Neural cell (in vitro differentiated cells): ENCODE measurements around the gene ITLN2.
A peak's percentile ranks its signal among the peaks of the same experiment; 100 is the strongest.

Experiments
- EZH2 ChIP-seq: fragments of 200-600, 300-800 bp; shearing (Covaris generic), sonication (generic); IDR thresholded peaks from 2 replicates; pipeline ENCODE4 v1.6.1; 2014; ENCODE audit warnings: antibody characterized with exemption, low read length, borderline replicate concordance, mild to moderate bottlenecking; ENCODE audit not compliant: insufficient read depth, poor library complexity, severe bottlenecking
- POLR2AphosphoS5 ChIP-seq: IDR thresholded peaks from 2 replicates; pipeline ENCODE4 v1.6.1; 2012
- SMC3 ChIP-seq: fragments of 450-650 bp; conservative IDR thresholded peaks from 2 replicates; pipeline ENCODE4 v1.6.1; 2014; ENCODE audit warnings: antibody characterized with exemption, mild to moderate bottlenecking, moderate library complexity; ENCODE audit not compliant: poor library complexity
- TF ChIP-seq, protein P1 (sequence below): fragments of 450-650 bp; IDR thresholded peaks from 2 replicates; pipeline ENCODE4 v1.5.1; 2014; ENCODE audit warnings: antibody characterized with exemption, mild to moderate bottlenecking, moderate library complexity; ENCODE audit not compliant: poor library complexity, severe bottlenecking
- TF ChIP-seq, protein P2 (sequence below): IDR thresholded peaks from 2 replicates; pipeline ENCODE4 v1.6.1; 2012; ENCODE audit warnings: borderline replicate concordance

DNA sequence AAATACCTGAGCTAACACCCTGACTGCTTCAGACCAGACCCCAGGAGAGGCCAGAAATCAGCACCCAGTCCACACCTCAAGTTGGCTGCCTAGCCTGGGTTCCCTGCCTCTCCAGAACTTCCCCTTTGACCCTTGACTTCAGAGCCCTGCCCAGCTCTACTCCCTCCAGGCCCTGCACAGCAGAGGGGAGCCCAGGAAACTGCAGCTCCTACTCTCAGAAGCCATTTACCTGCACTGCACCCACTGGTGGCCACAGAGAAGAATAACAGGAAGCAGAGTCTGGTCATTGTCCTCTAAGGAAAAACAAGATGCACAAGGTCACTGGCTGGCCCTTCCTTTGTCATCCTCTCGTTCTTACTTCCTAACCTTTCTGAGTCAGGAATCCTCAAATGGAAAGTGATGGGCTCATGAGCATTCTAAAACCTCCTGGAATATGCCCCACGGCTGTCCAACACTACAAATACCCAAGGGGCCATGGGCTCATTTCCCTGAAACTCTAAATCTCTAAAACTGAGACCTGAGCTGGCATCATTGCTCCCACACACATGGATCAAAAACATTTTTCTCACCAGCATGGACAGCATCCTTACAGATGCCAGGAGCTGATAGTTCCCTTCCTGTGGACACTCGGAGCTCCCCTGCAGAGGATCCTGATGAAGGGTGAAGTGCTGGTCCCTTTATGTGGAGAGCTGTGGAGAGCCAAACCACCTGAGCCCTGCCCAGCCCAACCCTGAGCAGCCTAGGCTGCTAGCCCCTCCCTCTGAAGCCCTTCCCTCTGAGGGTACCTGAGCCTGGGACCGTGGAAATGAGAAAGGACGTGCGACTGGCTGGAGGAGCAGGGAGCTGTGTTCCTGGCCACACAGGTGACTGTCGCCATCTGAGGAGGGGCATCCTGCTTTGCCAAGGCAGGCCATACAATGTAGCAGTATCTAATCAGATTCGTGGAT is at the start of gene ITLN2:
- TF ChIP-seq, protein P1, sequence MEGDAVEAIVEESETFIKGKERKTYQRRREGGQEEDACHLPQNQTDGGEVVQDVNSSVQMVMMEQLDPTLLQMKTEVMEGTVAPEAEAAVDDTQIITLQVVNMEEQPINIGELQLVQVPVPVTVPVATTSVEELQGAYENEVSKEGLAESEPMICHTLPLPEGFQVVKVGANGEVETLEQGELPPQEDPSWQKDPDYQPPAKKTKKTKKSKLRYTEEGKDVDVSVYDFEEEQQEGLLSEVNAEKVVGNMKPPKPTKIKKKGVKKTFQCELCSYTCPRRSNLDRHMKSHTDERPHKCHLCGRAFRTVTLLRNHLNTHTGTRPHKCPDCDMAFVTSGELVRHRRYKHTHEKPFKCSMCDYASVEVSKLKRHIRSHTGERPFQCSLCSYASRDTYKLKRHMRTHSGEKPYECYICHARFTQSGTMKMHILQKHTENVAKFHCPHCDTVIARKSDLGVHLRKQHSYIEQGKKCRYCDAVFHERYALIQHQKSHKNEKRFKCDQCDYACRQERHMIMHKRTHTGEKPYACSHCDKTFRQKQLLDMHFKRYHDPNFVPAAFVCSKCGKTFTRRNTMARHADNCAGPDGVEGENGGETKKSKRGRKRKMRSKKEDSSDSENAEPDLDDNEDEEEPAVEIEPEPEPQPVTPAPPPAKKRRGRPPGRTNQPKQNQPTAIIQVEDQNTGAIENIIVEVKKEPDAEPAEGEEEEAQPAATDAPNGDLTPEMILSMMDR = peak; percentile 13
- TF ChIP-seq, protein P2, sequence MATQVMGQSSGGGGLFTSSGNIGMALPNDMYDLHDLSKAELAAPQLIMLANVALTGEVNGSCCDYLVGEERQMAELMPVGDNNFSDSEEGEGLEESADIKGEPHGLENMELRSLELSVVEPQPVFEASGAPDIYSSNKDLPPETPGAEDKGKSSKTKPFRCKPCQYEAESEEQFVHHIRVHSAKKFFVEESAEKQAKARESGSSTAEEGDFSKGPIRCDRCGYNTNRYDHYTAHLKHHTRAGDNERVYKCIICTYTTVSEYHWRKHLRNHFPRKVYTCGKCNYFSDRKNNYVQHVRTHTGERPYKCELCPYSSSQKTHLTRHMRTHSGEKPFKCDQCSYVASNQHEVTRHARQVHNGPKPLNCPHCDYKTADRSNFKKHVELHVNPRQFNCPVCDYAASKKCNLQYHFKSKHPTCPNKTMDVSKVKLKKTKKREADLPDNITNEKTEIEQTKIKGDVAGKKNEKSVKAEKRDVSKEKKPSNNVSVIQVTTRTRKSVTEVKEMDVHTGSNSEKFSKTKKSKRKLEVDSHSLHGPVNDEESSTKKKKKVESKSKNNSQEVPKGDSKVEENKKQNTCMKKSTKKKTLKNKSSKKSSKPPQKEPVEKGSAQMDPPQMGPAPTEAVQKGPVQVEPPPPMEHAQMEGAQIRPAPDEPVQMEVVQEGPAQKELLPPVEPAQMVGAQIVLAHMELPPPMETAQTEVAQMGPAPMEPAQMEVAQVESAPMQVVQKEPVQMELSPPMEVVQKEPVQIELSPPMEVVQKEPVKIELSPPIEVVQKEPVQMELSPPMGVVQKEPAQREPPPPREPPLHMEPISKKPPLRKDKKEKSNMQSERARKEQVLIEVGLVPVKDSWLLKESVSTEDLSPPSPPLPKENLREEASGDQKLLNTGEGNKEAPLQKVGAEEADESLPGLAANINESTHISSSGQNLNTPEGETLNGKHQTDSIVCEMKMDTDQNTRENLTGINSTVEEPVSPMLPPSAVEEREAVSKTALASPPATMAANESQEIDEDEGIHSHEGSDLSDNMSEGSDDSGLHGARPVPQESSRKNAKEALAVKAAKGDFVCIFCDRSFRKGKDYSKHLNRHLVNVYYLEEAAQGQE = no peak
- no peak for TF ChIP-seq EZH2
- TF ChIP-seq SMC3 = no peak
- no peak for TF ChIP-seq POLR2AphosphoS5
